NT2/D1 (cell line): ENCODE results near the gene CSF1R.

Experiments
- SUZ12 ChIP-seq: IDR thresholded peaks from 2 replicates; pipeline ENCODE4 v1.6.1; 2011; ENCODE audit not compliant: insufficient read length, insufficient read depth; ENCODE audit errors: extremely low read depth
- YY1 ChIP-seq: IDR thresholded peaks from 2 replicates; pipeline ENCODE4 v1.6.1; 2011; ENCODE audit not compliant: insufficient read length, insufficient read depth
- ZNF274 ChIP-seq: IDR thresholded peaks from 2 replicates; pipeline ENCODE4 v1.6.1; 2011; ENCODE audit warnings: mild to moderate bottlenecking, low read depth, low read length

GRCh38 chr5:150126199-150126920 is 40.0 kb upstream of the CSF1R start:
- TF ChIP-seq YY1 (no peak), ZNF274 (no peak), SUZ12 (no peak)
